Keratinocyte (primary cell): ENCODE results near the gene FAM174B. TPM values are rescaled to one million over a fixed set of nuclear protein-coding genes. Genes with fewer than 3 reads are reported as not detected.

Experiments used
- DNase-seq: peaks from one replicate; pipeline ENCODE4 v3.0.0-alpha.2; 2011; ENCODE audit warnings: low read depth, missing footprints, low spot score
- FAIRE-seq: peaks from 2 replicates; lab custom pipeline; 2011; peaks lifted over from hg19 to GRCh38; lab: Jason Lieb, UNC
- H2AFZ ChIP-seq: 2 replicates; pipeline ENCODE4 v1.6.0; 2012; ENCODE audit warnings: low read length, control low read depth, inconsistent platforms; ENCODE audit not compliant: control insufficient read depth
- H3K27ac ChIP-seq: 2 replicates; pipeline ENCODE4 v1.5.1; 2011; ENCODE audit warnings: low read length; ENCODE audit not compliant: control insufficient read depth, insufficient read depth
- H3K27me3 ChIP-seq: 3 replicates; pipeline ENCODE4 v1.6.0; 2011; ENCODE audit warnings: low read length; ENCODE audit not compliant: control insufficient read depth, insufficient read depth; ENCODE audit errors: extremely low read depth
- H3K36me3 ChIP-seq, 2 experiments: 2 replicates in 1 of 2; 3 replicates in 1 of 2; pipeline ENCODE4 v1.5.1; 2011; ENCODE audit warnings: low read length in 2 of 2, mild to moderate bottlenecking in 1 of 2; ENCODE audit not compliant: control insufficient read depth in 2 of 2, insufficient read depth in 2 of 2; ENCODE audit errors: extremely low read depth in 1 of 2
- H3K4me1 ChIP-seq: 3 replicates; pipeline ENCODE4 v1.5.1; 2011; ENCODE audit warnings: low read length; ENCODE audit not compliant: control insufficient read depth, insufficient read depth; ENCODE audit errors: extremely low read depth
- H3K4me2 ChIP-seq: 3 replicates; pipeline ENCODE4 v1.6.0; 2011; ENCODE audit warnings: low read depth, low read length; ENCODE audit not compliant: control insufficient read depth, insufficient read depth; ENCODE audit errors: extremely low read depth
- H3K4me3 ChIP-seq, 3 experiments: fragments of 200-600 bp in 1 of 3; sonication (generic) in 1 of 3; 2 replicates in 2 of 3; 3 replicates in 1 of 3; pipeline ENCODE4 v1.5.1; 2011 to 2016; ENCODE audit warnings: low read length in 3 of 3, mild to moderate bottlenecking in 3 of 3, control low read depth in 2 of 3, inconsistent platforms in 1 of 3, low read depth in 1 of 3, mixed read lengths in 1 of 3, mixed run types in 1 of 3, moderate library complexity in 1 of 3; ENCODE audit not compliant: control insufficient read depth in 2 of 3, insufficient read depth in 2 of 3; ENCODE audit errors: extremely low read depth in 1 of 3
- H3K79me2 ChIP-seq: 2 replicates; pipeline ENCODE4 v1.6.0; 2012; ENCODE audit warnings: low read length; ENCODE audit not compliant: control insufficient read depth, insufficient read depth
- H3K9ac ChIP-seq: 3 replicates; pipeline ENCODE4 v1.6.0; 2011; ENCODE audit warnings: low read length; ENCODE audit not compliant: control insufficient read depth, insufficient read depth; ENCODE audit errors: extremely low read depth
- H3K9me1 ChIP-seq: 3 replicates; pipeline ENCODE4 v1.6.0; 2011; ENCODE audit warnings: low read length; ENCODE audit not compliant: control insufficient read depth, insufficient read depth; ENCODE audit errors: extremely low read depth
- H3K9me3 ChIP-seq: 2 replicates; pipeline ENCODE4 v1.5.1; 2012; ENCODE audit warnings: low read depth, low read length; ENCODE audit not compliant: control insufficient read depth
- H4K20me1 ChIP-seq: 3 replicates; pipeline ENCODE4 v1.6.0; 2011; ENCODE audit warnings: low read length; ENCODE audit not compliant: control insufficient read depth, insufficient read depth; ENCODE audit errors: extremely low read depth
- CTCF ChIP-seq, 3 experiments: IDR thresholded peaks in 1 of 3; conservative IDR thresholded peaks in 1 of 3; optimal IDR thresholded peaks in 1 of 3; 2 replicates in 2 of 3; 3 replicates in 1 of 3; pipeline versions ENCODE3 to v1.5.1; 2011; ENCODE audit warnings: low read length in 3 of 3, mild to moderate bottlenecking in 3 of 3, moderate library complexity in 2 of 3, control low read depth in 1 of 3, inconsistent platforms in 1 of 3; ENCODE audit not compliant: insufficient read depth in 2 of 3; ENCODE audit errors: extremely low read depth in 1 of 3
- EZH2 ChIP-seq: IDR thresholded peaks from one replicate; pipeline ENCODE4 v1.6.1; 2012; ENCODE audit warnings: inconsistent platforms, mild to moderate bottlenecking, low read length, moderate library complexity
- dilution Hi-C: fragments of 300-500 bp; cut with MboI; formaldehyde crosslinking; loops from one replicate; pipeline ENCODE4 v1.7.0; 2020; ENCODE audit warnings: low sequenced_read_pairs; ENCODE audit not compliant: extremely low pct_ligation_motif_present
- polyA plus RNA-seq, 5 experiments: library from polyadenylated mRNA; depleted of rRNA in 3 of 5; stranded (reverse) in 3 of 5; stranded (forward) in 1 of 5; unstranded in 1 of 5; fragments of >200 nt; gene quantifications; 1 replicate in 1 of 5; 2 replicates in 3 of 5; 3 replicates in 1 of 5; pipeline versions ENCODE4 v1.2.1 to v1.2.3, GENCODE V29; 2011 to 2012; ENCODE audit warnings: missing spikeins in 2 of 5, low read depth in 1 of 5, low replicate concordance in 1 of 5

FAM174B gene
- polyA plus RNA-seq, 1 donor (not counting 4 experiments of a cell fraction or from before 2014, with no cell fraction given): 0.73 TPM

- no peaks in the 10 kb centered on the region for H3K9me1 ChIP-seq
- H3K36me3 ChIP-seq: no peaks in the 10 kb centered on the region
- no peak for FAIRE-seq
- no peak overlapping the region for H3K4me3 ChIP-seq
- no peak for TF ChIP-seq EZH2
- TF ChIP-seq CTCF (optimal IDR thresholded peaks at IDR 0.05 in 1 of 3, IDR thresholded peaks at IDR 0.05 in 1 of 3, conservative IDR thresholded peaks at IDR 0.05 in 1 of 3; ENCODE audit: extremely low read depth in 1 of 3, insufficient read depth in 2 of 3, low read length in 3 of 3): no peak
- no peaks in the 10 kb centered on the region for H3K9me3 ChIP-seq
- dilution Hi-C loops: no loop called here
- DNase-seq: no peak
- no peak overlapping the region for H3K27ac ChIP-seq
- no peak overlapping the region for H3K9ac ChIP-seq
- no peak overlapping the region for H2AFZ ChIP-seq
- H3K79me2 ChIP-seq: no peaks in the 10 kb centered on the region
- H3K27me3 ChIP-seq: no peaks in the 10 kb centered on the region
- H4K20me1 ChIP-seq: no peaks in the 10 kb centered on the region
- H3K4me1 ChIP-seq: no peaks in the 10 kb centered on the region
- no peak overlapping the region for H3K4me2 ChIP-seq
Observed at GRCh38 chr15:92648190-92648875, 7.2 kb downstream of the FAM174B start.

- Histone ChIP-seq H3K4me2 (no peak overlapping the region), H3K4me1 (no peaks in the 10 kb centered on the region)
- no peak for FAIRE-seq
Observed at GRCh38 chr15:92647467-92648163, 8.0 kb downstream of the FAM174B start.

More at GRCh38 chr15:92647467-92648163, 8.0 kb downstream of the FAM174B start:
- no peaks in the 10 kb centered on the region for H3K79me2 ChIP-seq
- H3K4me3 ChIP-seq: no peak overlapping the region
- no peaks in the 10 kb centered on the region for H3K9me1 ChIP-seq
- H3K27me3 ChIP-seq: no peaks in the 10 kb centered on the region
- no peaks in the 10 kb centered on the region for H4K20me1 ChIP-seq
- no peak for DNase-seq
- H3K9ac ChIP-seq: no peak overlapping the region
- H3K9me3 ChIP-seq: no peaks in the 10 kb centered on the region
- H2AFZ ChIP-seq: no peak overlapping the region
- H3K27ac ChIP-seq: no peak overlapping the region
- no peaks in the 10 kb centered on the region for H3K36me3 ChIP-seq
- TF ChIP-seq CTCF (optimal IDR thresholded peaks at IDR 0.05 in 1 of 3, IDR thresholded peaks at IDR 0.05 in 1 of 3, conservative IDR thresholded peaks at IDR 0.05 in 1 of 3; ENCODE audit: extremely low read depth in 1 of 3, insufficient read depth in 2 of 3, low read length in 3 of 3) (no peak), EZH2 (no peak)
- dilution Hi-C loops: no loop called here
